Measurements from ENCODE around the gene CALD1. TPM values are rescaled to one million over a fixed set of nuclear protein-coding genes. Genes with fewer than 3 reads are reported as not detected.

CALD1 gene
- total RNA-seq, 1 experiment from 2014 or later: 47.9 TPM

GRCh38 chr7:134792968-134793367 lies 13.5 kb downstream of the CALD1 start:
- Histone ChIP-seq H3K4me3 (ENCODE audit: low read depth, low read length, poor library complexity, severe bottlenecking) (no peak overlapping the region), H3K36me3 (ENCODE audit: insufficient read depth, low read length, poor library complexity, severe bottlenecking) (no peaks in the 10 kb centered on the region), H3K4me1 (ENCODE audit: insufficient read depth, low read length, poor library complexity, severe bottlenecking) (peaks cover 7% of the 10 kb centered on the region), H3K9me3 (ENCODE audit: low read depth, low read length, poor library complexity, severe bottlenecking) (no peaks in the 10 kb centered on the region), H3K27ac (ENCODE audit: low read depth, low read length, poor library complexity, severe bottlenecking) (no peak overlapping the region), H3K27me3 (replicated peaks; ENCODE audit: insufficient read depth, low read depth, low read length, poor library complexity) (no peaks in the 10 kb centered on the region)
- POLR2A ChIA-PET (ENCODE audit: low non-redundant PET): no interaction called here
- DNase-seq (ENCODE audit: low spot score): no peak
- intact Hi-C loops (cut with micrococcal nuclease; ENCODE audit: unreplicated experiment): no loop called here
- BruUV-seq (replicated peaks): no TSS peak
- no peak for TF ChIP-seq EZH2 (IDR thresholded peaks at IDR 0.05; ENCODE audit: borderline replicate concordance, low read depth, low read length, poor library complexity, severe bottlenecking)
- TF ChIP-seq CTCF (conservative IDR thresholded peaks at IDR 0.05; ENCODE audit: low read depth, low read length): no peak
- CTCF ChIA-PET: no interaction called here

DNA sequence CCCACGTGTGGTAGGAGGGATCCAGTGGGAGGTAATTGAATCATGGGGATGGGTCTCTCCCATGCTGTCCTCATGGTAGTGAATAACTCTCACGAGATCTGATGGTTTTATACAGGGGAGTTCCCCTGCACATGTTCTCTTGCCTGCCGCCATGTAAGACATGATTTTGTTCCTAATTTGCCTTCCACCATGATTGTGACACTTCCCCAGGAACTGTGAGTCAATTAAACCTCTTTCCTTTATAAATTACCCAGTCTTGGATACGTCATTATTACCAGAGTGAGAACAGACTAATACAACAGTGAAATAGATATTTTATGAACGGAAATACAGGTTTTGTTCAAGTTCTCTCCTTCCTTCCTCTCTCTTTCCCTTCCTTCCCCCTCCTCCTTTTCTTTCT lies 15.8 kb downstream of the CALD1 start:
- H3K9me3 ChIP-seq (ENCODE audit: low read depth, low read length, poor library complexity, severe bottlenecking): no peaks in the 10 kb centered on the region
- DNase-seq (ENCODE audit: low spot score): no peak
- H3K27ac ChIP-seq (ENCODE audit: low read depth, low read length, poor library complexity, severe bottlenecking): no peak overlapping the region
- no peaks in the 10 kb centered on the region for H3K36me3 ChIP-seq (ENCODE audit: insufficient read depth, low read length, poor library complexity, severe bottlenecking)
- CTCF ChIA-PET: no interaction called here
- POLR2A ChIA-PET (ENCODE audit: low non-redundant PET): no interaction called here
- H3K4me1 ChIP-seq (ENCODE audit: insufficient read depth, low read length, poor library complexity, severe bottlenecking): peaks cover 9% of the 10 kb centered on the region
- TF ChIP-seq CTCF (conservative IDR thresholded peaks at IDR 0.05; ENCODE audit: low read depth, low read length) (no peak), EZH2 (IDR thresholded peaks at IDR 0.05; ENCODE audit: borderline replicate concordance, low read depth, low read length, poor library complexity, severe bottlenecking) (no peak)
- BruUV-seq (replicated peaks): no TSS peak
- no peaks in the 10 kb centered on the region for H3K27me3 ChIP-seq (replicated peaks; ENCODE audit: insufficient read depth, low read depth, low read length, poor library complexity)
- H3K4me3 ChIP-seq (ENCODE audit: low read depth, low read length, poor library complexity, severe bottlenecking): no peak overlapping the region
- intact Hi-C loops (cut with micrococcal nuclease; ENCODE audit: unreplicated experiment): no loop called here

DNA sequence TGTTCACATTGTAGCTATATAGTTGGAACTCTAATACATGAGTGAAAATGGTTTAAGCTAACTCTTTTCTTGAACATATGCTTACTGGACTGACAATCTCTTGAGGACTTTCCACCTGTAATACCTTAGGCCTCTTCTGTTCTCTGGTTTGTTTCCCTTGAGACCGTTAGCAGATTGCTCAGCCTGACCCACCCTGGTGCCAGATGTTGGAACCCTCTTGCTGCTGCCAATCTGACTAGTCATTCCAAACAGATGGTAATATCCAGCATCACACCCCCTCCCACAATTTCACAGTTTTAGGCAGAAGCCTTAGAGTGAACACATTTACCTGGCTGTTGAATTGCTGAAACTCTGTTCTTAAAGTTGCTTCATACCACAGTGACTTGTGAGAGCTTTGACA lies 18.7 kb downstream of the CALD1 start:
- intact Hi-C loops (cut with micrococcal nuclease; ENCODE audit: unreplicated experiment): no loop called here
- BruUV-seq (replicated peaks): no TSS peak
- H3K36me3 ChIP-seq (ENCODE audit: insufficient read depth, low read length, poor library complexity, severe bottlenecking): no peaks in the 10 kb centered on the region
- POLR2A ChIA-PET (ENCODE audit: low non-redundant PET): no interaction called here
- no peak overlapping the region for H3K4me3 ChIP-seq (ENCODE audit: low read depth, low read length, poor library complexity, severe bottlenecking)
- peaks cover 7% of the 10 kb centered on the region for H3K9me3 ChIP-seq (ENCODE audit: low read depth, low read length, poor library complexity, severe bottlenecking)
- H3K27me3 ChIP-seq (replicated peaks; ENCODE audit: insufficient read depth, low read depth, low read length, poor library complexity): no peaks in the 10 kb centered on the region
- H3K4me1 ChIP-seq (ENCODE audit: insufficient read depth, low read length, poor library complexity, severe bottlenecking): peaks cover 3% of the 10 kb centered on the region
- H3K27ac ChIP-seq (ENCODE audit: low read depth, low read length, poor library complexity, severe bottlenecking): no peak overlapping the region
- TF ChIP-seq EZH2 (IDR thresholded peaks at IDR 0.05; ENCODE audit: borderline replicate concordance, low read depth, low read length, poor library complexity, severe bottlenecking) (no peak), CTCF (conservative IDR thresholded peaks at IDR 0.05; ENCODE audit: low read depth, low read length) (no peak)
- DNase-seq (ENCODE audit: low spot score): no peak
- CTCF ChIA-PET: no interaction called here
